ENCODE data around the gene SAPCD2.

DNA sequence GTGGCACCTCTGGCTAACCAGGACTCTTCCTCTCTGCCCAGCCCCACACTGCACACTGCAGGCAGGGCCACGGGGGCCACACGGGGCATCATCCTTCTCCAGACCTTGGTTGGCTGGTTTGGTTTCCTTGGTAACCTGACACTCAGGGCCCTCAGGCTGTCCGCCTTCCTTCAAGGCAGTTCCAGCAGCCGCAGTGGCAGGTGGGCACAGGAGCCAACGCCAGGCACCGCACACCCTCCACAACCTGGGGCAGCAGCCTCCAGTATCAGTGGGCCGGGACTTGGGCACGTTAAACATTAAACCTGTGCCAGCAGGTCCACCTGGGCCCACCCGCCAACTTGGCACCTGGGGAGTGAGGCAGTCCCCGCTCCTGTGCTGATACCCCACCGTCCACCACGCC is 26.3 kb downstream of the SAPCD2 start:
- TF ChIP-seq, protein P1, sequence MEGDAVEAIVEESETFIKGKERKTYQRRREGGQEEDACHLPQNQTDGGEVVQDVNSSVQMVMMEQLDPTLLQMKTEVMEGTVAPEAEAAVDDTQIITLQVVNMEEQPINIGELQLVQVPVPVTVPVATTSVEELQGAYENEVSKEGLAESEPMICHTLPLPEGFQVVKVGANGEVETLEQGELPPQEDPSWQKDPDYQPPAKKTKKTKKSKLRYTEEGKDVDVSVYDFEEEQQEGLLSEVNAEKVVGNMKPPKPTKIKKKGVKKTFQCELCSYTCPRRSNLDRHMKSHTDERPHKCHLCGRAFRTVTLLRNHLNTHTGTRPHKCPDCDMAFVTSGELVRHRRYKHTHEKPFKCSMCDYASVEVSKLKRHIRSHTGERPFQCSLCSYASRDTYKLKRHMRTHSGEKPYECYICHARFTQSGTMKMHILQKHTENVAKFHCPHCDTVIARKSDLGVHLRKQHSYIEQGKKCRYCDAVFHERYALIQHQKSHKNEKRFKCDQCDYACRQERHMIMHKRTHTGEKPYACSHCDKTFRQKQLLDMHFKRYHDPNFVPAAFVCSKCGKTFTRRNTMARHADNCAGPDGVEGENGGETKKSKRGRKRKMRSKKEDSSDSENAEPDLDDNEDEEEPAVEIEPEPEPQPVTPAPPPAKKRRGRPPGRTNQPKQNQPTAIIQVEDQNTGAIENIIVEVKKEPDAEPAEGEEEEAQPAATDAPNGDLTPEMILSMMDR (IDR thresholded peaks at IDR 0.05): no peak
- no peak for TF ChIP-seq POLR2A (IDR thresholded peaks at IDR 0.05)

Data from right lobe of liver (tissue), 4 donors.